ENCODE measurements around the gene ART5. TPM values are rescaled to one million over a fixed set of nuclear protein-coding genes. Genes with fewer than 3 reads are reported as not detected.
A peak's percentile ranks its signal among the peaks of the same experiment; 100 is the strongest.

Gene ART5
- total and polyA plus RNA-seq, 2 donors from 2014 or later: 2.8 TPM; not detected in 1

GRCh38 chr11:3622521-3622920, 19.3 kb downstream of the ART5 start:
- TF ChIP-seq, protein P1, sequence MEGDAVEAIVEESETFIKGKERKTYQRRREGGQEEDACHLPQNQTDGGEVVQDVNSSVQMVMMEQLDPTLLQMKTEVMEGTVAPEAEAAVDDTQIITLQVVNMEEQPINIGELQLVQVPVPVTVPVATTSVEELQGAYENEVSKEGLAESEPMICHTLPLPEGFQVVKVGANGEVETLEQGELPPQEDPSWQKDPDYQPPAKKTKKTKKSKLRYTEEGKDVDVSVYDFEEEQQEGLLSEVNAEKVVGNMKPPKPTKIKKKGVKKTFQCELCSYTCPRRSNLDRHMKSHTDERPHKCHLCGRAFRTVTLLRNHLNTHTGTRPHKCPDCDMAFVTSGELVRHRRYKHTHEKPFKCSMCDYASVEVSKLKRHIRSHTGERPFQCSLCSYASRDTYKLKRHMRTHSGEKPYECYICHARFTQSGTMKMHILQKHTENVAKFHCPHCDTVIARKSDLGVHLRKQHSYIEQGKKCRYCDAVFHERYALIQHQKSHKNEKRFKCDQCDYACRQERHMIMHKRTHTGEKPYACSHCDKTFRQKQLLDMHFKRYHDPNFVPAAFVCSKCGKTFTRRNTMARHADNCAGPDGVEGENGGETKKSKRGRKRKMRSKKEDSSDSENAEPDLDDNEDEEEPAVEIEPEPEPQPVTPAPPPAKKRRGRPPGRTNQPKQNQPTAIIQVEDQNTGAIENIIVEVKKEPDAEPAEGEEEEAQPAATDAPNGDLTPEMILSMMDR (IDR thresholded peaks at IDR 0.05; ENCODE audit: borderline replicate concordance, extremely low read depth, insufficient read depth): no peak
- no peaks in the 10 kb centered on the region for H3K9me3 ChIP-seq (ENCODE audit: control insufficient read depth in 2 of 3, insufficient read depth in 1 of 3, low read length in 3 of 3)
- no peak overlapping the region for H3K4me3 ChIP-seq (ENCODE audit: low read length in 3 of 3)
- H3K4me1 ChIP-seq (ENCODE audit: control insufficient read depth in 2 of 3, insufficient read depth in 2 of 3, low read depth in 1 of 3, low read length in 3 of 3): peaks cover 0 to 2% (median 0%) of the 10 kb centered on the region in 3 donors
- H3K27me3 ChIP-seq (ENCODE audit: control insufficient read depth, insufficient read depth, low read length): no peaks in the 10 kb centered on the region
- H3K36me3 ChIP-seq (ENCODE audit: control insufficient read depth in 2 of 3, insufficient read depth in 3 of 3, low read length in 3 of 3): no peaks in the 10 kb centered on the region
- intact Hi-C loops (cut with DNase I): no loop called here
- no peak for FAIRE-seq
- no peak for DNase-seq
- H3K27ac ChIP-seq (ENCODE audit: low read depth in 2 of 2, low read length in 2 of 2): no peak overlapping the region
- no peak overlapping the region for H3K9ac ChIP-seq (ENCODE audit: low read length in 3 of 3)

DNA sequence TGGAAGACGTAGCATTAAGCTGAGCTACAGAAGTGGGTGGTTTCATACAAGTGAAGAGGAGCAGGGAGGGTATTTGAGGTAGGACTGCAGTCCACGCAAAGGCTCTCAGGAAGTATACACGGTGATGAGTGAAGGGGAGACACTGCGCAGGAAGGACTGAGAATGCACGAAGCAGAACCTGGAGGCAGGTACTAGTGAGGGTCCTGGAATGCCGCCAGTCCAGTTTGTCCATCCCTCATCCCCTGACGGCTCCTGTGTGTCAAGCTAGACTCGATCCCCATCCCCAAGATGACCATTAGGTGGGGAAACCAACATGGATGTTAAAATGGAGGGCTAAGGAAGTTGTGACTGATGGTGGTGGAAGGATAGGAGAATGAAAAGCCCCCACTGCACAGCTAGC, 23.8 kb downstream of the ART5 start:
- TF ChIP-seq, protein P1 (IDR thresholded peaks at IDR 0.05; ENCODE audit: borderline replicate concordance, extremely low read depth, insufficient read depth): no peak
- Histone ChIP-seq H3K9me3 (ENCODE audit: control insufficient read depth in 2 of 3, insufficient read depth in 1 of 3, low read length in 3 of 3) (no peaks in the 10 kb centered on the region), H3K4me3 (ENCODE audit: low read length in 3 of 3) (no peak overlapping the region), H3K27me3 (ENCODE audit: control insufficient read depth, insufficient read depth, low read length) (no peaks in the 10 kb centered on the region), H3K4me1 (ENCODE audit: control insufficient read depth in 2 of 3, insufficient read depth in 2 of 3, low read depth in 1 of 3, low read length in 3 of 3) (no peaks in the 10 kb centered on the region), H3K36me3 (ENCODE audit: control insufficient read depth in 2 of 3, insufficient read depth in 3 of 3, low read length in 3 of 3) (no peaks in the 10 kb centered on the region), H3K27ac (ENCODE audit: low read depth in 2 of 2, low read length in 2 of 2) (no peak overlapping the region), H3K9ac (ENCODE audit: low read length in 3 of 3) (no peak overlapping the region)
- DNase-seq (no peak), FAIRE-seq (no peak)
- intact Hi-C loops (cut with DNase I): no loop called here

GRCh38 chr11:3616721-3617460, 24.9 kb downstream of the ART5 start:
- Histone ChIP-seq H3K4me1 (ENCODE audit: control insufficient read depth in 2 of 3, insufficient read depth in 2 of 3, low read depth in 1 of 3, low read length in 3 of 3) (no peaks in the 10 kb centered on the region), H3K27me3 (ENCODE audit: control insufficient read depth, insufficient read depth, low read length) (no peaks in the 10 kb centered on the region), H3K27ac (ENCODE audit: low read depth in 2 of 2, low read length in 2 of 2) (no peak overlapping the region), H3K4me3 (ENCODE audit: low read length in 3 of 3) (no peak overlapping the region), H3K9ac (ENCODE audit: low read length in 3 of 3) (no peak overlapping the region), H3K9me3 (ENCODE audit: control insufficient read depth in 2 of 3, insufficient read depth in 1 of 3, low read length in 3 of 3) (peaks cover 0 to 4% (median 0%) of the 10 kb centered on the region in 3 donors), H3K36me3 (ENCODE audit: control insufficient read depth in 2 of 3, insufficient read depth in 3 of 3, low read length in 3 of 3) (no peaks in the 10 kb centered on the region)
- intact Hi-C loops (cut with DNase I): no loop called here
- TF ChIP-seq, protein P1 (IDR thresholded peaks at IDR 0.05; ENCODE audit: borderline replicate concordance, extremely low read depth, insufficient read depth): no peak
- no peak for FAIRE-seq
- DNase-seq: peak in 3 of 5 donors; percentile 19 to 29 (median 21)

All from kidney (tissue), 14 donors.